IMR-90 (cell line): ENCODE data around the gene TM2D1.

Experiments
- CTCF ChIP-seq: conservative IDR thresholded peaks from 2 replicates; pipeline ENCODE4 v1.5.1; 2012; ENCODE audit warnings: mild to moderate bottlenecking, low read depth, low read length, improper control_type of control experiment
- POLR2A ChIP-seq: IDR thresholded peaks from 2 replicates; pipeline ENCODE4 v1.6.1; 2012; ENCODE audit warnings: mild to moderate bottlenecking, low read depth, low read length
- SMC3 ChIP-seq: fragments of 150-350 bp; IDR thresholded peaks from 2 replicates; pipeline ENCODE4 v1.6.1; 2016; ENCODE audit warnings: low read depth, mild to moderate bottlenecking, antibody characterized with exemption, low read length, moderate library complexity

GRCh38 chr1:61757950-61758349 is 33.0 kb upstream of the TM2D1 start:
- TF ChIP-seq CTCF, result no peak
- TF ChIP-seq SMC3, result no peak
- no peak for TF ChIP-seq POLR2A
